GM23338 (cell line): Measurements from ENCODE around the gene BCL10. TPM values are rescaled to one million over a fixed set of nuclear protein-coding genes. Genes with fewer than 3 reads are reported as not detected.

ENCODE experiments used
- ATAC-seq: fragments of 200-7000 bp; cut with Tn5 transposase; 3 replicates; pipeline ENCODE4 v1.9.1; 2020
- DNase-seq: peaks from one replicate; pipeline ENCODE4 v3.0.0-alpha.2; 2015; ENCODE audit warnings: low spot score
- H2AFZ ChIP-seq: fragments of 200-600 bp; sonication (generic); 2 replicates; pipeline ENCODE4 v1.8.0; 2016; ENCODE audit warnings: antibody characterized with exemption, mild to moderate bottlenecking, moderate library complexity
- H3F3A ChIP-seq: fragments of 200-600 bp; sonication (generic); replicated peaks from 2 replicates; pipeline ENCODE4 v1.8.0; 2017; ENCODE audit warnings: antibody characterized with exemption, mixed run types, low read depth
- H3K27ac ChIP-seq: fragments of 200-600 bp; sonication (generic); 2 replicates; pipeline ENCODE4 v1.6.1; 2016; ENCODE audit warnings: low read depth
- H3K27me3 ChIP-seq: fragments of 200-600 bp; sonication (generic); 2 replicates; pipeline ENCODE4 v1.8.0; 2016; ENCODE audit warnings: mild to moderate bottlenecking, mixed run types, moderate library complexity; ENCODE audit not compliant: insufficient read depth
- H3K36me3 ChIP-seq: fragments of 200-600 bp; sonication (generic); 2 replicates; pipeline ENCODE4 v1.8.0; 2016; ENCODE audit warnings: mild to moderate bottlenecking; ENCODE audit not compliant: insufficient read depth
- H3K4me1 ChIP-seq: fragments of 200-600 bp; sonication (generic); 2 replicates; pipeline ENCODE4 v1.8.0; 2016; ENCODE audit warnings: mild to moderate bottlenecking, moderate library complexity; ENCODE audit not compliant: insufficient read depth
- H3K4me2 ChIP-seq: fragments of 200-600 bp; sonication (generic); 2 replicates; pipeline ENCODE4 v1.7.1; 2017; ENCODE audit warnings: mixed run types
- H3K4me3 ChIP-seq: fragments of 200-600 bp; sonication (generic); 2 replicates; pipeline ENCODE4 v1.6.1; 2016; ENCODE audit warnings: mixed run types
- H3K79me2 ChIP-seq: fragments of 200-600 bp; sonication (generic); replicated peaks from 2 replicates; pipeline ENCODE4 v1.8.0; 2017; ENCODE audit warnings: mild to moderate bottlenecking; ENCODE audit not compliant: insufficient read depth
- H3K9me2 ChIP-seq: fragments of 200-600 bp; sonication (generic); 2 replicates; pipeline ENCODE4 v1.8.0; 2017; ENCODE audit not compliant: insufficient read depth
- H4K20me1 ChIP-seq: fragments of 200-600 bp; sonication (generic); replicated peaks from 2 replicates; pipeline ENCODE4 v1.8.0; 2017; ENCODE audit warnings: mild to moderate bottlenecking; ENCODE audit not compliant: insufficient read depth
- H3K27ac Mint-ChIP-seq: 2 replicates; pipeline ENCODE4 v1.8.0; 2020; ENCODE audit warnings: inconsistent platforms, mild to moderate bottlenecking, moderate library complexity, mixed read lengths
- H3K27me3 Mint-ChIP-seq: 3 replicates; pipeline ENCODE4 v1.8.0; 2022; ENCODE audit warnings: low read depth, mild to moderate bottlenecking, moderate library complexity, mixed read lengths, inconsistent platforms; ENCODE audit not compliant: insufficient read depth, poor library complexity
- H3K36me3 Mint-ChIP-seq: 3 replicates; pipeline ENCODE4 v1.8.0; 2021; ENCODE audit warnings: low read depth, mild to moderate bottlenecking, inconsistent platforms, moderate library complexity, mixed read lengths
- H3K4me1 Mint-ChIP-seq: 3 replicates; pipeline ENCODE4 v1.8.0; 2020; ENCODE audit warnings: mild to moderate bottlenecking, inconsistent platforms, mixed read lengths
- H3K4me3 Mint-ChIP-seq: 3 replicates; pipeline ENCODE4 v1.8.0; 2021; ENCODE audit warnings: moderate library complexity, mild to moderate bottlenecking, inconsistent platforms, mixed read lengths
- H3K9me3 Mint-ChIP-seq: 3 replicates; pipeline ENCODE4 v1.8.0; 2020; ENCODE audit warnings: moderate library complexity, mild to moderate bottlenecking, inconsistent platforms, mixed read lengths
- CTCF ChIP-seq, 2 experiments: fragments of 200-600 bp in 1 of 2; sonication (generic) in 1 of 2; conservative IDR thresholded peaks; 2 replicates each; pipeline versions ENCODE4 v1.5.1 to v1.6.1; 2016 to 2017; ENCODE audit warnings: antibody characterized with exemption in 2 of 2, low read depth in 2 of 2, mild to moderate bottlenecking in 2 of 2, moderate library complexity in 1 of 2
- EZH2phosphoT487 ChIP-seq: fragments of 200-600 bp; sonication (generic); IDR thresholded peaks from one replicate; pipeline ENCODE4 v1.8.1; 2018; ENCODE audit warnings: antibody characterized with exemption; ENCODE audit not compliant: unreplicated experiment
- JUNB ChIP-seq: IDR thresholded peaks from one replicate; pipeline ENCODE4 v1.6.1; 2016; ENCODE audit warnings: antibody characterized with exemption; ENCODE audit not compliant: unreplicated experiment
- POLR2AphosphoS5 ChIP-seq: IDR thresholded peaks from 2 replicates; pipeline ENCODE4 v1.6.1; 2016; ENCODE audit warnings: antibody characterized with exemption, low read depth
- polyA plus RNA-seq: library from polyadenylated mRNA; unstranded; fragments of >200 nt; fragmentation: Nextera tagmentation; extraction: Ambion mirVana; gene quantifications from 2 replicates; pipeline ENCODE4 v1.2.1, GENCODE V29; 2016
- total RNA-seq: library from RNA; depleted of rRNA; stranded (reverse); fragments of >200 nt; shearing (Covaris generic); gene quantifications from 2 replicates; pipeline ENCODE4 v1.2.3, GENCODE V29; 2014
- TF ChIP-seq, protein P1 (sequence below): IDR thresholded peaks from 2 replicates; pipeline ENCODE4 v1.6.1; 2016; ENCODE audit warnings: antibody characterized with exemption
- TF ChIP-seq, protein P2 (sequence below): IDR thresholded peaks from one replicate; pipeline ENCODE4 v1.6.1; 2018; ENCODE audit warnings: antibody characterized with exemption; ENCODE audit not compliant: unreplicated experiment
- TF ChIP-seq, protein P3 (sequence below): fragments of 250-450 bp; sonication (Bioruptor Pico); IDR thresholded peaks from 2 replicates; pipeline ENCODE4 v1.5.0; 2020; ENCODE audit warnings: mild to moderate bottlenecking, moderate library complexity

The BCL10 gene
- total and polyA plus RNA-seq, 2 experiments from 2014 or later, result 23.1 to 33.7 TPM

DNA sequence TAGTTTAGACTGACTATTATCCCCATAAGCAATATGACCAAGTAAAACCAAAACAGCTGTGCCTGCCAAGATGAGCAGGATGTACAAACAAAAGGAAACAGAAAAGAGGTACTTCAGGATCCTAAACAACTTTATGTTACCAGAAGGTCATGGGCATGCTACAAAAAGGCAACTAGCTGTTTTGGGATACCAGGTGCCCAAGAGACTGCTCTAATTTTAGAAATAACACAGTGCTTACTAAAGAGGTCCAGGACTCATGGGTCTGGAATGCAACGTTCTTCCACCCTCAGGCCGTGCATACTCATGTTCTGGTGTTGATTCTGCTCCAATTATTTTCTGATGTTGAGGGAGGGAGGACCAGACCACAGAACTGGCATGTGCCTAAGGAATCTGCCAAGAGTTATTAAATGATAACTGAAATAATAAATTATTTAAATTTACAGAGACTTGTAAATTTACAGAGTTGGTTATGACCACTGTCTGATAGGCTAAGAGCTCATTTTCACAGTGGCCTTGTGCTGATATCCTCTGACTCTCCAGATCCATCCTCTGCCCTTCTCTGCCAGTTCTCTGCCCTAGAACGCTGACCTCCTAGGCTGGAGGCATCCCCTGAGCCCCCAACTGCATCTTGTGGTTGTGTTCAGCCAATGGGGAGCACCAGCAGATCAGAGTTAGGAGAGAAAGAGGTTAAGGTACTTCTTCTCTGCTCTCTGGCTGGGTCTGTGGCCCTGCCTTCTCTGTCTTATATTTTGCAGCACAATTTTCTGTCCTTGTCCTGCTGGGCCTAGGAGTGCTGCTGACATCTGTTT is 37.7 kb upstream of the BCL10 start:
- no peaks in the 10 kb centered on the region for H3K79me2 ChIP-seq
- ATAC-seq (no peak), DNase-seq (no peak)
- H3K4me3 ChIP-seq, result no peak overlapping the region
- H3K9me3 Mint-ChIP-seq, result no peaks in the 10 kb centered on the region
- no peak overlapping the region for H2AFZ ChIP-seq
- no peaks in the 10 kb centered on the region for H4K20me1 ChIP-seq
- H3K36me3 Mint-ChIP-seq, result no peaks in the 10 kb centered on the region
- TF ChIP-seq, protein P1, sequence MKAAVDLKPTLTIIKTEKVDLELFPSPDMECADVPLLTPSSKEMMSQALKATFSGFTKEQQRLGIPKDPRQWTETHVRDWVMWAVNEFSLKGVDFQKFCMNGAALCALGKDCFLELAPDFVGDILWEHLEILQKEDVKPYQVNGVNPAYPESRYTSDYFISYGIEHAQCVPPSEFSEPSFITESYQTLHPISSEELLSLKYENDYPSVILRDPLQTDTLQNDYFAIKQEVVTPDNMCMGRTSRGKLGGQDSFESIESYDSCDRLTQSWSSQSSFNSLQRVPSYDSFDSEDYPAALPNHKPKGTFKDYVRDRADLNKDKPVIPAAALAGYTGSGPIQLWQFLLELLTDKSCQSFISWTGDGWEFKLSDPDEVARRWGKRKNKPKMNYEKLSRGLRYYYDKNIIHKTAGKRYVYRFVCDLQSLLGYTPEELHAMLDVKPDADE, result no peak
- TF ChIP-seq CTCF (conservative IDR thresholded peaks at IDR 0.05; ENCODE audit: low read depth in 2 of 2) (no peak), POLR2AphosphoS5 (no peak), JUNB (no peak), EZH2phosphoT487 (no peak)
- TF ChIP-seq, protein P2, sequence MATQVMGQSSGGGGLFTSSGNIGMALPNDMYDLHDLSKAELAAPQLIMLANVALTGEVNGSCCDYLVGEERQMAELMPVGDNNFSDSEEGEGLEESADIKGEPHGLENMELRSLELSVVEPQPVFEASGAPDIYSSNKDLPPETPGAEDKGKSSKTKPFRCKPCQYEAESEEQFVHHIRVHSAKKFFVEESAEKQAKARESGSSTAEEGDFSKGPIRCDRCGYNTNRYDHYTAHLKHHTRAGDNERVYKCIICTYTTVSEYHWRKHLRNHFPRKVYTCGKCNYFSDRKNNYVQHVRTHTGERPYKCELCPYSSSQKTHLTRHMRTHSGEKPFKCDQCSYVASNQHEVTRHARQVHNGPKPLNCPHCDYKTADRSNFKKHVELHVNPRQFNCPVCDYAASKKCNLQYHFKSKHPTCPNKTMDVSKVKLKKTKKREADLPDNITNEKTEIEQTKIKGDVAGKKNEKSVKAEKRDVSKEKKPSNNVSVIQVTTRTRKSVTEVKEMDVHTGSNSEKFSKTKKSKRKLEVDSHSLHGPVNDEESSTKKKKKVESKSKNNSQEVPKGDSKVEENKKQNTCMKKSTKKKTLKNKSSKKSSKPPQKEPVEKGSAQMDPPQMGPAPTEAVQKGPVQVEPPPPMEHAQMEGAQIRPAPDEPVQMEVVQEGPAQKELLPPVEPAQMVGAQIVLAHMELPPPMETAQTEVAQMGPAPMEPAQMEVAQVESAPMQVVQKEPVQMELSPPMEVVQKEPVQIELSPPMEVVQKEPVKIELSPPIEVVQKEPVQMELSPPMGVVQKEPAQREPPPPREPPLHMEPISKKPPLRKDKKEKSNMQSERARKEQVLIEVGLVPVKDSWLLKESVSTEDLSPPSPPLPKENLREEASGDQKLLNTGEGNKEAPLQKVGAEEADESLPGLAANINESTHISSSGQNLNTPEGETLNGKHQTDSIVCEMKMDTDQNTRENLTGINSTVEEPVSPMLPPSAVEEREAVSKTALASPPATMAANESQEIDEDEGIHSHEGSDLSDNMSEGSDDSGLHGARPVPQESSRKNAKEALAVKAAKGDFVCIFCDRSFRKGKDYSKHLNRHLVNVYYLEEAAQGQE, result no peak
- TF ChIP-seq, protein P3, sequence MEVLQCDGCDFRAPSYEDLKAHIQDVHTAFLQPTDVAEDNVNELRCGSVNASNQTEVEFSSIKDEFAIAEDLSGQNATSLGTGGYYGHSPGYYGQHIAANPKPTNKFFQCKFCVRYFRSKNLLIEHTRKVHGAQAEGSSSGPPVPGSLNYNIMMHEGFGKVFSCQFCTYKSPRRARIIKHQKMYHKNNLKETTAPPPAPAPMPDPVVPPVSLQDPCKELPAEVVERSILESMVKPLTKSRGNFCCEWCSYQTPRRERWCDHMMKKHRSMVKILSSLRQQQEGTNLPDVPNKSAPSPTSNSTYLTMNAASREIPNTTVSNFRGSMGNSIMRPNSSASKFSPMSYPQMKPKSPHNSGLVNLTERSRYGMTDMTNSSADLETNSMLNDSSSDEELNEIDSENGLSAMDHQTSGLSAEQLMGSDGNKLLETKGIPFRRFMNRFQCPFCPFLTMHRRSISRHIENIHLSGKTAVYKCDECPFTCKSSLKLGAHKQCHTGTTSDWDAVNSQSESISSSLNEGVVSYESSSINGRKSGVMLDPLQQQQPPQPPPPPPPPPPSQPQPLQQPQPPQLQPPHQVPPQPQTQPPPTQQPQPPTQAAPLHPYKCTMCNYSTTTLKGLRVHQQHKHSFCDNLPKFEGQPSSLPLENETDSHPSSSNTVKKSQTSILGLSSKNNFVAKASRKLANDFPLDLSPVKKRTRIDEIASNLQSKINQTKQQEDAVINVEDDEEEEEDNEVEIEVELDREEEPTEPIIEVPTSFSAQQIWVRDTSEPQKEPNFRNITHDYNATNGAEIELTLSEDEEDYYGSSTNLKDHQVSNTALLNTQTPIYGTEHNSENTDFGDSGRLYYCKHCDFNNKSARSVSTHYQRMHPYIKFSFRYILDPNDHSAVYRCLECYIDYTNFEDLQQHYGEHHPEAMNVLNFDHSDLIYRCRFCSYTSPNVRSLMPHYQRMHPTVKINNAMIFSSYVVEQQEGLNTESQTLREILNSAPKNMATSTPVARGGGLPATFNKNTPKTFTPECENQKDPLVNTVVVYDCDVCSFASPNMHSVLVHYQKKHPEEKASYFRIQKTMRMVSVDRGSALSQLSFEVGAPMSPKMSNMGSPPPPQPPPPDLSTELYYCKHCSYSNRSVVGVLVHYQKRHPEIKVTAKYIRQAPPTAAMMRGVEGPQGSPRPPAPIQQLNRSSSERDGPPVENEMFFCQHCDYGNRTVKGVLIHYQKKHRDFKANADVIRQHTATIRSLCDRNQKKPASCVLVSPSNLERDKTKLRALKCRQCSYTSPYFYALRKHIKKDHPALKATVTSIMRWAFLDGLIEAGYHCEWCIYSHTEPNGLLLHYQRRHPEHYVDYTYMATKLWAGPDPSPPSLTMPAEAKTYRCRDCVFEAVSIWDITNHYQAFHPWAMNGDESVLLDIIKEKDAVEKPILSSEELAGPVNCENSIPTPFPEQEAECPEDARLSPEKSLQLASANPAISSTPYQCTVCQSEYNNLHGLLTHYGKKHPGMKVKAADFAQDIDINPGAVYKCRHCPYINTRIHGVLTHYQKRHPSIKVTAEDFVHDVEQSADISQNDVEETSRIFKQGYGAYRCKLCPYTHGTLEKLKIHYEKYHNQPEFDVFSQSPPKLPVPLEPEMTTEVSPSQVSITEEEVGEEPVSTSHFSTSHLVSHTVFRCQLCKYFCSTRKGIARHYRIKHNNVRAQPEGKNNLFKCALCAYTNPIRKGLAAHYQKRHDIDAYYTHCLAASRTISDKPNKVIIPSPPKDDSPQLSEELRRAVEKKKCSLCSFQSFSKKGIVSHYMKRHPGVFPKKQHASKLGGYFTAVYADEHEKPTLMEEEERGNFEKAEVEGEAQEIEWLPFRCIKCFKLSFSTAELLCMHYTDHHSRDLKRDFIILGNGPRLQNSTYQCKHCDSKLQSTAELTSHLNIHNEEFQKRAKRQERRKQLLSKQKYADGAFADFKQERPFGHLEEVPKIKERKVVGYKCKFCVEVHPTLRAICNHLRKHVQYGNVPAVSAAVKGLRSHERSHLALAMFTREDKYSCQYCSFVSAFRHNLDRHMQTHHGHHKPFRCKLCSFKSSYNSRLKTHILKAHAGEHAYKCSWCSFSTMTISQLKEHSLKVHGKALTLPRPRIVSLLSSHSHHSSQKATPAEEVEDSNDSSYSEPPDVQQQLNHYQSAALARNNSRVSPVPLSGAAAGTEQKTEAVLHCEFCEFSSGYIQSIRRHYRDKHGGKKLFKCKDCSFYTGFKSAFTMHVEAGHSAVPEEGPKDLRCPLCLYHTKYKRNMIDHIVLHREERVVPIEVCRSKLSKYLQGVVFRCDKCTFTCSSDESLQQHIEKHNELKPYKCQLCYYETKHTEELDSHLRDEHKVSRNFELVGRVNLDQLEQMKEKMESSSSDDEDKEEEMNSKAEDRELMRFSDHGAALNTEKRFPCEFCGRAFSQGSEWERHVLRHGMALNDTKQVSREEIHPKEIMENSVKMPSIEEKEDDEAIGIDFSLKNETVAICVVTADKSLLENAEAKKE, result no peak
- H3K4me2 ChIP-seq, result no peak overlapping the region
- H3K9me2 ChIP-seq, result peaks cover 11% of the 10 kb centered on the region; the same call in 1 of the 2 replicates
- H3K4me3 Mint-ChIP-seq, result no peak overlapping the region
- H3F3A ChIP-seq, result no peaks in the 10 kb centered on the region
- H3K27ac Mint-ChIP-seq, result peak overlapping the region; percentile 36; the same call in 1 of the 2 replicates
- H3K4me1 Mint-ChIP-seq, result peaks cover 8% of the 10 kb centered on the region; the same call in 2 of the 3 replicates
- H3K27ac ChIP-seq, result no peak overlapping the region; the same call in 1 of the 2 replicates
- H3K36me3 ChIP-seq, result no peaks in the 10 kb centered on the region
- H3K4me1 ChIP-seq, result peaks cover 14% of the 10 kb centered on the region
- no peaks in the 10 kb centered on the region for H3K27me3 Mint-ChIP-seq
- no peaks in the 10 kb centered on the region for H3K27me3 ChIP-seq
